Measurements from ENCODE around the gene EVA1A. TPM values are rescaled to one million over a fixed set of nuclear protein-coding genes. Genes with fewer than 3 reads are reported as not detected.

The EVA1A gene
- polyA plus RNA-seq, 3 donors, result not detected

DNA sequence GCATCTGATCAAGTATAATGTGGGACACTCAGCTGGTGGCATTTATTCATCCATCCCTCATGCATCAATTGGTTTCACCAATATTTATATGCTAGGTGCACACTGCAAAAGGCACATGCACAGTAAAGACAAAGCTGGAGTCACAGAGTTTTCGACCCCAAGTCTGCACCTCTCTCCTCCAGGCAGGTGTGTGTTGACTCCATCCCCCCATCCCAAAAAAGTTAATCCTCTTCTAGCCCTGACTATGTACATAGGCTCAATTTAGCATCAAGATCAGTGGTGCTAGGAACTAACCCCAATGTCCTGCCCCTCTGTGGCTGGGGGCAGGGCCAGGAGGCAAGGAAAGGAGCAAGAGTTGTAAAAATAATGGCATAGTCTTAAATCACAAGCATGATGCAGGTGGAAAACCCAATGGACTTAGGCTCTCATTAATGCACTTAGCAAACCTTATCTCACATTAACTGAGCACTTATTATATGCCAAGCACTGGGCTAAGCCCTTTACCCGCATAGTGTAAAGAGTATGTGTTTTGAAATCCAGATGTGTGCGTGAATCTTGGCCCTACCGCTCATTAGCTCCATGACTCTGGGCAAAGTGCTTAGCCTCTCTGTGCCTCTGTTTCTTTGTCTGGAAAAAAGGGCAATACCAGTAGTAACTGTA lies 3.1 kb downstream of the EVA1A start:
- no peaks in the 10 kb centered on the region for H3K4me1 ChIP-seq (ENCODE audit: control insufficient read depth in 1 of 2, insufficient read depth in 2 of 2, low read length in 2 of 2)
- H3K27ac ChIP-seq (ENCODE audit: low read depth in 1 of 2, low read length in 2 of 2), result no peak overlapping the region
- DNase-seq, result no peak
- 98% methylated on average over 4 of the region's 4 CpGs for whole genome bisulfite sequencing (ENCODE audit: insufficient coverage)
- peaks cover 29 to 45% (median 41%) of the 10 kb centered on the region in 3 donors for H3K27me3 Mint-ChIP-seq (ENCODE audit: low read depth in 3 of 3)
- H3K27ac Mint-ChIP-seq, result no peak overlapping the region
- peaks cover 0 to 6% (median 2%) of the 10 kb centered on the region in 7 donors for H3K9me3 Mint-ChIP-seq
- no peaks in the 10 kb centered on the region for H3K9me3 ChIP-seq (replicated peaks in 1 of 2; ENCODE audit: control insufficient read depth in 1 of 2, insufficient read depth in 1 of 2, low read length in 2 of 2)
- no peaks in the 10 kb centered on the region for H3K79me2 ChIP-seq (ENCODE audit: insufficient read depth, low read length)
- no peaks in the 10 kb centered on the region for H3K36me3 ChIP-seq (replicated peaks in 1 of 2; ENCODE audit: control insufficient read depth in 1 of 2, insufficient read depth in 2 of 2, low read length in 2 of 2)
- no peak overlapping the region for H3K4me3 Mint-ChIP-seq
- H3K27me3 ChIP-seq (ENCODE audit: control insufficient read depth in 2 of 2, insufficient read depth in 2 of 2, low read length in 2 of 2), result peaks cover 24 to 50% of the 10 kb centered on the region in 2 donors
- H3K4me1 Mint-ChIP-seq, result no peaks in the 10 kb centered on the region
- no peak overlapping the region for H3K4me3 ChIP-seq (replicated peaks in 1 of 3; ENCODE audit: low read depth in 2 of 3, low read length in 3 of 3)
- no peak overlapping the region for H3K4me2 ChIP-seq (replicated peaks; ENCODE audit: extremely low read depth, low read length, poor library complexity, severe bottlenecking)
- intact Hi-C loops (cut with micrococcal nuclease), result no loop called here
- H3K9ac ChIP-seq (ENCODE audit: insufficient read depth, low read length, poor library complexity, severe bottlenecking), result no peak overlapping the region
- H3K36me3 Mint-ChIP-seq, result no peaks in the 10 kb centered on the region
- no peak overlapping the region for H2AFZ ChIP-seq (ENCODE audit: insufficient read depth, low read depth, low read length, poor library complexity, severe bottlenecking)
- no peaks in the 10 kb centered on the region for H4K20me1 ChIP-seq (ENCODE audit: insufficient read depth, low read length)
- TF ChIP-seq, protein P1, sequence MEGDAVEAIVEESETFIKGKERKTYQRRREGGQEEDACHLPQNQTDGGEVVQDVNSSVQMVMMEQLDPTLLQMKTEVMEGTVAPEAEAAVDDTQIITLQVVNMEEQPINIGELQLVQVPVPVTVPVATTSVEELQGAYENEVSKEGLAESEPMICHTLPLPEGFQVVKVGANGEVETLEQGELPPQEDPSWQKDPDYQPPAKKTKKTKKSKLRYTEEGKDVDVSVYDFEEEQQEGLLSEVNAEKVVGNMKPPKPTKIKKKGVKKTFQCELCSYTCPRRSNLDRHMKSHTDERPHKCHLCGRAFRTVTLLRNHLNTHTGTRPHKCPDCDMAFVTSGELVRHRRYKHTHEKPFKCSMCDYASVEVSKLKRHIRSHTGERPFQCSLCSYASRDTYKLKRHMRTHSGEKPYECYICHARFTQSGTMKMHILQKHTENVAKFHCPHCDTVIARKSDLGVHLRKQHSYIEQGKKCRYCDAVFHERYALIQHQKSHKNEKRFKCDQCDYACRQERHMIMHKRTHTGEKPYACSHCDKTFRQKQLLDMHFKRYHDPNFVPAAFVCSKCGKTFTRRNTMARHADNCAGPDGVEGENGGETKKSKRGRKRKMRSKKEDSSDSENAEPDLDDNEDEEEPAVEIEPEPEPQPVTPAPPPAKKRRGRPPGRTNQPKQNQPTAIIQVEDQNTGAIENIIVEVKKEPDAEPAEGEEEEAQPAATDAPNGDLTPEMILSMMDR (IDR thresholded peaks at IDR 0.05), result no peak

DNA sequence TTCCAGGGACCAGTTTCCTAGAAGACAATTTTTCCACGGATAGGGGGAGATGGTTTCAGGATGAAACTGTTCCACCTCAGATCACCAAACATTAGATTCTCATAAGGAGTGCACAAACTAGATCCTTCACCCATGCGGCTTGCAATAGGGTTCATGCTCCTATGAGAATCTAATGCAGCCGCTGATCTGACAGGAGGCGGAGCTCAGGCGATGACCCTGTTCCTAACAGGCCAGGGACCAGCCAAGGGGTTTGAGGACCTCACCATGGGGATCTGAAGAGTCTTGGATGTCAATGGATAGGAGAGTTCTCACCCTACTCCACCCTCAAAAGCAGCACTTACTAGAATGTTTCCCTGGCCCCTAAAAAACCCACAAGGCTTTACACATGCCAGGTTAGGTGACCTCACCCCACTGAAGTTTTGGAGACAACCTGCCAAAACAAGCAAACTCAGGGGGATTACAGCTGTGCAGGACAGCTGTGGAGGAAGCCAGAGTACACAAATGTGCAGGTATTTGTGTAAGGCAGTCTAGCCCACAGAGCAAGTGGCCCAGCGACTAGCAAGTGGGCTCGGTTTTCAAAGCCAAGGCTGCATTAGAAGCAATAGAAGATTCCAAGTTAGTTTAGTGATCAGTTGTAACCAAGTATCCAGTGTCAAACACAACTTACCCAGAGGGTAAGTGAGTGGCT lies 3.9 kb downstream of the EVA1A start:
- H3K4me2 ChIP-seq (replicated peaks; ENCODE audit: extremely low read depth, low read length, poor library complexity, severe bottlenecking), result no peak overlapping the region
- no peak overlapping the region for H3K27ac Mint-ChIP-seq
- H2AFZ ChIP-seq (ENCODE audit: insufficient read depth, low read depth, low read length, poor library complexity, severe bottlenecking), result no peak overlapping the region
- intact Hi-C loops (cut with micrococcal nuclease), result no loop called here
- no peak overlapping the region for H3K27ac ChIP-seq (ENCODE audit: low read depth in 1 of 2, low read length in 2 of 2)
- no peaks in the 10 kb centered on the region for H3K9me3 ChIP-seq (replicated peaks in 1 of 2; ENCODE audit: control insufficient read depth in 1 of 2, insufficient read depth in 1 of 2, low read length in 2 of 2)
- H3K36me3 ChIP-seq (replicated peaks in 1 of 2; ENCODE audit: control insufficient read depth in 1 of 2, insufficient read depth in 2 of 2, low read length in 2 of 2), result no peaks in the 10 kb centered on the region
- no peaks in the 10 kb centered on the region for H3K79me2 ChIP-seq (ENCODE audit: insufficient read depth, low read length)
- H3K4me1 ChIP-seq (ENCODE audit: control insufficient read depth in 1 of 2, insufficient read depth in 2 of 2, low read length in 2 of 2), result no peaks in the 10 kb centered on the region
- no CpG with 5 or more reads among the region's 7 CpGs for WGBS (ENCODE audit: insufficient coverage)
- no peak overlapping the region for H3K4me3 Mint-ChIP-seq
- no peaks in the 10 kb centered on the region for H3K36me3 Mint-ChIP-seq
- H3K27me3 Mint-ChIP-seq (ENCODE audit: low read depth in 3 of 3), result peaks cover 28 to 40% (median 34%) of the 10 kb centered on the region in 3 donors
- TF ChIP-seq, protein P1 (IDR thresholded peaks at IDR 0.05), result no peak
- H3K4me3 ChIP-seq (replicated peaks in 1 of 3; ENCODE audit: low read depth in 2 of 3, low read length in 3 of 3), result no peak overlapping the region
- peaks cover 0 to 6% (median 2%) of the 10 kb centered on the region in 7 donors for H3K9me3 Mint-ChIP-seq
- no peak overlapping the region for H3K9ac ChIP-seq (ENCODE audit: insufficient read depth, low read length, poor library complexity, severe bottlenecking)
- H3K4me1 Mint-ChIP-seq, result no peaks in the 10 kb centered on the region
- no peak for DNase-seq
- peaks cover 16 to 42% of the 10 kb centered on the region in 2 donors for H3K27me3 ChIP-seq (ENCODE audit: control insufficient read depth in 2 of 2, insufficient read depth in 2 of 2, low read length in 2 of 2)
- no peaks in the 10 kb centered on the region for H4K20me1 ChIP-seq (ENCODE audit: insufficient read depth, low read length)

All from CD14-positive monocyte (primary cell).